Measurements from ENCODE around the gene CD300LF. TPM values are rescaled to one million over a fixed set of nuclear protein-coding genes. Genes with fewer than 3 reads are reported as not detected.

Gene CD300LF
- not detected for total RNA-seq (2021; ENCODE audit: unreplicated experiment)
- polyA plus RNA-seq (2012) = not detected in 2 replicates
- not detected for Bru-seq, nascent RNA
- percentile 5 among the genes with signal in this experiment for BruChase-seq, experiment 1, labeled RNA remaining after a 6-hour chase
- BruChase-seq, experiment 2, labeled RNA remaining after a 2-hour chase = not detected
- long read RNA-seq = 0 reads

DNA sequence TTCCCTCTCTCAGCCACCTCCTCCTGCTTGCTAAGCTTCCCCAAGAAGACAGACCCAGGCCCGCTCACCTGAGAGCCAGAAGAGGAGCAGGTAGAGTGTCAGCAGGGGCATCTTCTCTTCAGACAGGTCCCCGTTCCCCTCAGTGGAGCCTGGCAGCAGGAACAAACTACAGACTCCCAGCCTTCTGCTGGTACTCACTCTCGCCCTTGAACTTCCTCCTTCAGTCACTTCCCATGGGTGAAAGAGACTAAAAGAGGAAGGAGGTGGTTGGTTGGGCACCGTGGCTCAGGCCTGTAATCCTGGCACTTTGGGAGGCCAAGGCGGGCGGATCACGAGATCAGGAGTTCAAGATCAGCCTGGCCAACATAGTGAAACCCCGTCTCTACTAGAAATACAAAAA lies at the start of gene CD300LF:
Gene CD300LF, minus strand, starts transcription at position 168 of the 400 bp plus-strand sequence. Its CDS starts 57 bp downstream, at position 111.
- TF ChIP-seq EGR1 (IDR thresholded peaks at IDR 0.05; ENCODE audit: low read depth) (no peak), CEBPB (IDR thresholded peaks at IDR 0.05; ENCODE audit: low read depth) (no peak), CBX3 (IDR thresholded peaks at IDR 0.05; ENCODE audit: low read depth) (no peak), SIN3A (IDR thresholded peaks at IDR 0.05; ENCODE audit: low read depth) (no peak), EZH2phosphoT487 (IDR thresholded peaks at IDR 0.05; ENCODE audit: borderline replicate concordance) (no peak), EZH2 (IDR thresholded peaks at IDR 0.05) (no peak), POLR2A (IDR thresholded peaks at IDR 0.05; ENCODE audit: borderline replicate concordance, extremely low read depth, insufficient read depth, insufficient read length) (no peak), ZNF274 (IDR thresholded peaks at IDR 0.05; ENCODE audit: low read depth, low read length) (no peak), JUND (IDR thresholded peaks at IDR 0.05) (no peak), ELF1 (IDR thresholded peaks at IDR 0.05; ENCODE audit: borderline replicate concordance, low read depth) (no peak), FOSL1 (IDR thresholded peaks at IDR 0.05; ENCODE audit: low read depth) (no peak), RAD21 (IDR thresholded peaks at IDR 0.05; ENCODE audit: low read depth) (no peak), SRF (IDR thresholded peaks at IDR 0.05; ENCODE audit: low read depth) (no peak), TCF7L2 (IDR thresholded peaks at IDR 0.05; ENCODE audit: borderline replicate concordance, extremely low read depth, insufficient read depth, insufficient read length) (no peak), ZFX (IDR thresholded peaks at IDR 0.05) (no peak), SP1 (IDR thresholded peaks at IDR 0.05; ENCODE audit: low read depth) (no peak)
- TF ChIP-seq, protein P1, sequence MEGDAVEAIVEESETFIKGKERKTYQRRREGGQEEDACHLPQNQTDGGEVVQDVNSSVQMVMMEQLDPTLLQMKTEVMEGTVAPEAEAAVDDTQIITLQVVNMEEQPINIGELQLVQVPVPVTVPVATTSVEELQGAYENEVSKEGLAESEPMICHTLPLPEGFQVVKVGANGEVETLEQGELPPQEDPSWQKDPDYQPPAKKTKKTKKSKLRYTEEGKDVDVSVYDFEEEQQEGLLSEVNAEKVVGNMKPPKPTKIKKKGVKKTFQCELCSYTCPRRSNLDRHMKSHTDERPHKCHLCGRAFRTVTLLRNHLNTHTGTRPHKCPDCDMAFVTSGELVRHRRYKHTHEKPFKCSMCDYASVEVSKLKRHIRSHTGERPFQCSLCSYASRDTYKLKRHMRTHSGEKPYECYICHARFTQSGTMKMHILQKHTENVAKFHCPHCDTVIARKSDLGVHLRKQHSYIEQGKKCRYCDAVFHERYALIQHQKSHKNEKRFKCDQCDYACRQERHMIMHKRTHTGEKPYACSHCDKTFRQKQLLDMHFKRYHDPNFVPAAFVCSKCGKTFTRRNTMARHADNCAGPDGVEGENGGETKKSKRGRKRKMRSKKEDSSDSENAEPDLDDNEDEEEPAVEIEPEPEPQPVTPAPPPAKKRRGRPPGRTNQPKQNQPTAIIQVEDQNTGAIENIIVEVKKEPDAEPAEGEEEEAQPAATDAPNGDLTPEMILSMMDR (IDR thresholded peaks at IDR 0.05 in 2 of 3, conservative IDR thresholded peaks at IDR 0.05 in 1 of 3; ENCODE audit: borderline replicate concordance in 1 of 3, insufficient read depth in 1 of 3, low read depth in 2 of 3, low read length in 2 of 3) = no peak
- TF ChIP-seq, protein P2, sequence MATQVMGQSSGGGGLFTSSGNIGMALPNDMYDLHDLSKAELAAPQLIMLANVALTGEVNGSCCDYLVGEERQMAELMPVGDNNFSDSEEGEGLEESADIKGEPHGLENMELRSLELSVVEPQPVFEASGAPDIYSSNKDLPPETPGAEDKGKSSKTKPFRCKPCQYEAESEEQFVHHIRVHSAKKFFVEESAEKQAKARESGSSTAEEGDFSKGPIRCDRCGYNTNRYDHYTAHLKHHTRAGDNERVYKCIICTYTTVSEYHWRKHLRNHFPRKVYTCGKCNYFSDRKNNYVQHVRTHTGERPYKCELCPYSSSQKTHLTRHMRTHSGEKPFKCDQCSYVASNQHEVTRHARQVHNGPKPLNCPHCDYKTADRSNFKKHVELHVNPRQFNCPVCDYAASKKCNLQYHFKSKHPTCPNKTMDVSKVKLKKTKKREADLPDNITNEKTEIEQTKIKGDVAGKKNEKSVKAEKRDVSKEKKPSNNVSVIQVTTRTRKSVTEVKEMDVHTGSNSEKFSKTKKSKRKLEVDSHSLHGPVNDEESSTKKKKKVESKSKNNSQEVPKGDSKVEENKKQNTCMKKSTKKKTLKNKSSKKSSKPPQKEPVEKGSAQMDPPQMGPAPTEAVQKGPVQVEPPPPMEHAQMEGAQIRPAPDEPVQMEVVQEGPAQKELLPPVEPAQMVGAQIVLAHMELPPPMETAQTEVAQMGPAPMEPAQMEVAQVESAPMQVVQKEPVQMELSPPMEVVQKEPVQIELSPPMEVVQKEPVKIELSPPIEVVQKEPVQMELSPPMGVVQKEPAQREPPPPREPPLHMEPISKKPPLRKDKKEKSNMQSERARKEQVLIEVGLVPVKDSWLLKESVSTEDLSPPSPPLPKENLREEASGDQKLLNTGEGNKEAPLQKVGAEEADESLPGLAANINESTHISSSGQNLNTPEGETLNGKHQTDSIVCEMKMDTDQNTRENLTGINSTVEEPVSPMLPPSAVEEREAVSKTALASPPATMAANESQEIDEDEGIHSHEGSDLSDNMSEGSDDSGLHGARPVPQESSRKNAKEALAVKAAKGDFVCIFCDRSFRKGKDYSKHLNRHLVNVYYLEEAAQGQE (IDR thresholded peaks at IDR 0.05; ENCODE audit: low read depth) = no peak
- H4K20me1 ChIP-seq (ENCODE audit: insufficient read depth) = no peaks in the 10 kb centered on the region
- no peak within 1 kb of the TSS for H2AFZ ChIP-seq (ENCODE audit: low read depth, low read length, poor library complexity, severe bottlenecking)
- H3K4me1 ChIP-seq (ENCODE audit: control insufficient read depth in 1 of 2, insufficient read depth in 2 of 2, low read length in 2 of 2) = peaks cover 0 to 3% of the 10 kb centered on the region in 2 experiments; a peak in 1 of 4 replicates
- ATAC-seq (no peak), DNase-seq (ENCODE audit: low read depth, low spot score) (no peak)
- no peaks in the 10 kb centered on the region for H3K79me2 ChIP-seq (ENCODE audit: insufficient read depth, low read length)
- H3K9me2 ChIP-seq (ENCODE audit: insufficient read depth) = no peaks in the 10 kb centered on the region
- H3K36me3 ChIP-seq (ENCODE audit: control insufficient read depth in 1 of 2, insufficient read depth in 2 of 2, low read length in 2 of 2) = no peaks in the 10 kb centered on the region
- ChIA-PET CTCF (interaction anchor here (1.5 kb wide), 1 partner anchor 55 kb away, joined by 3 read pairs; no protein-coding TSS in a partner anchor), POLR2A (no interaction called here), RAD21 (ENCODE audit: low non-redundant PET in 1 of 2, low total read pairs in 2 of 2, uncharacterized antibody in 2 of 2, unreplicated experiment in 2 of 2) (no interaction called here)
- H3K4me2 ChIP-seq (ENCODE audit: low read length) = no peak within 1 kb of the TSS
- H3K27me3 ChIP-seq (ENCODE audit: insufficient read depth, low read length) = 0 out of 2 replicates have a peak, but pooled peaks cover 6% of the 10 kb centered on the region
- no peak within 1 kb of the TSS for H3K4me3 ChIP-seq (replicated peaks in 1 of 2; ENCODE audit: low read depth in 1 of 2, low read length in 2 of 2)
- intact Hi-C loops (cut with micrococcal nuclease) = no loop called here
- H3K9me3 ChIP-seq (ENCODE audit: control insufficient read depth in 1 of 2, insufficient read depth in 1 of 2, low read depth in 1 of 2, low read length in 2 of 2) = no peaks in the 10 kb centered on the region
- BruUV-seq (replicated peaks) = no TSS peak
- no peak within 1 kb of the TSS for H3K27ac ChIP-seq (ENCODE audit: low read depth, low read length)
- H3K9ac ChIP-seq (ENCODE audit: low read length) = no peak within 1 kb of the TSS
